Activated naive CD8-positive, alpha-beta T cell treated with anti-CD3 and anti-CD28 coated beads, Interleukin-2, amount 50 U/mL, for 24 hours (primary cell): ENCODE data around the gene TGFB1I1.
A peak's percentile ranks its signal among the peaks of the same experiment; 100 is the strongest.

Experiments
- ATAC-seq: fragments of 150-1000 bp; cut with Tn5 transposase; one replicate; pipeline ENCODE4 v1.10.0; 2021
- DNase-seq: peaks from one replicate; pipeline ENCODE4 v3.0.0; 2021
- H3K27ac Mint-ChIP-seq: one replicate; pipeline ENCODE4 v1.8.0; 2021; ENCODE audit warnings: mild to moderate bottlenecking, mixed read lengths
- H3K27me3 Mint-ChIP-seq: one replicate; pipeline ENCODE4 v1.8.0; 2021; ENCODE audit warnings: mixed read lengths
- H3K36me3 Mint-ChIP-seq: one replicate; pipeline ENCODE4 v1.8.0; 2021; ENCODE audit warnings: low read depth, mixed read lengths
- H3K4me1 Mint-ChIP-seq: one replicate; pipeline ENCODE4 v1.8.0; 2021; ENCODE audit warnings: mixed read lengths
- H3K4me3 Mint-ChIP-seq: one replicate; pipeline ENCODE4 v1.8.0; 2021; ENCODE audit warnings: mild to moderate bottlenecking, moderate library complexity, mixed read lengths
- H3K9me3 Mint-ChIP-seq: one replicate; pipeline ENCODE4 v1.8.0; 2021; ENCODE audit warnings: mixed read lengths

The TGFB1I1 gene

DNA sequence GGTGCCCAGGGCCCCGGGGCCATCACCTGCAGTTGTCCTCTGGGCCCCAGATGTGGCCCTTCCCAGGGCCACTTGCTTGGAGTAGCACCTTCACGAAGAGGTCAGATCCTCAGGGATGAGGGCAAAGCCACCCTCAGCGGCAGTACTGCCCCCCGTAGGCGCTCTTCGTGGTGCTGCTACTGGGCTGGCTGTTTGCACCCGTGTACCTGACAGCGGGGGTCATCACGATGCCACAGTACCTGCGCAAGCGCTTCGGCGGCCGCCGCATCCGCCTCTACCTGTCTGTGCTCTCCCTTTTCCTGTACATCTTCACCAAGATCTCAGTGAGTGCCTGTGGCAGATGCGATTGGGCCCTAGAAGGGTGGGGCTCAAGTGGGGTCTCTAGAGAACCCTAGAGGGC lies 13.6 kb downstream of the TGFB1I1 start:
- Mint-ChIP-seq H3K27ac (no peak overlapping the region), H3K4me1 (peaks cover 8% of the 10 kb centered on the region), H3K36me3 (no peaks in the 10 kb centered on the region), H3K9me3 (no peaks in the 10 kb centered on the region), H3K4me3 (no peak overlapping the region), H3K27me3 (peaks cover 2% of the 10 kb centered on the region)
- ATAC-seq (no peak), DNase-seq (no peak)

DNA sequence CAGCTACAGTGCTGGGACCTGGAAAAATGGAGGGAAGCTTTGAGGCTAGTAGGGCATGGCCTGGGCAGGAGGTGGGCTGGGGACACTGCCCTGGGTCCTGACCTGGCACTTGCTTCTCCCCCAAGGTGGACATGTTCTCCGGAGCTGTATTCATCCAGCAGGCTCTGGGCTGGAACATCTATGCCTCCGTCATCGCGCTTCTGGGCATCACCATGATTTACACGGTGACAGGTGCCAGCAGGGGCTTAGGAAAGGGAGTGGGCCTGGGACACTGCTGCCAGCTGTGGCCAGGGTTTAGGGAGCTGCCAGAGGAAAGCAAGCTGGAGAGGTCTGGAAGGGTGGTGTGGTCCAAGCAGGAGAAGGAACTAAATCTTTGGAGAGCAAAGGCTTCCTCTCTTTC lies 14.1 kb downstream of the TGFB1I1 start:
- Mint-ChIP-seq H3K27ac (no peak overlapping the region), H3K4me3 (no peak overlapping the region), H3K36me3 (no peaks in the 10 kb centered on the region), H3K4me1 (peaks cover 8% of the 10 kb centered on the region), H3K9me3 (no peaks in the 10 kb centered on the region), H3K27me3 (peaks cover 2% of the 10 kb centered on the region)
- DNase-seq (no peak), ATAC-seq (no peak)

- Mint-ChIP-seq H3K9me3 (no peaks in the 10 kb centered on the region), H3K4me3 (peak overlapping the region; percentile 79), H3K27me3 (peaks cover 2% of the 10 kb centered on the region), H3K36me3 (no peaks in the 10 kb centered on the region), H3K27ac (no peak overlapping the region), H3K4me1 (peaks cover 8% of the 10 kb centered on the region)
- DNase-seq, result no peak
- ATAC-seq, result no peak
Observed at GRCh38 chr16:31487071-31487719, 15.2 kb downstream of the TGFB1I1 start.

- Mint-ChIP-seq H3K4me1 (peaks cover 8% of the 10 kb centered on the region), H3K9me3 (no peaks in the 10 kb centered on the region), H3K27me3 (peaks cover 2% of the 10 kb centered on the region), H3K4me3 (peak overlapping the region; percentile 79), H3K36me3 (no peaks in the 10 kb centered on the region), H3K27ac (no peak overlapping the region)
- ATAC-seq (peak; percentile 87), DNase-seq (peak; percentile 55)
Observed at GRCh38 chr16:31487720-31488467, 15.9 kb downstream of the TGFB1I1 start.

- no peak for DNase-seq
- ATAC-seq, result no peak
- Mint-ChIP-seq H3K4me3 (no peak overlapping the region), H3K9me3 (no peaks in the 10 kb centered on the region), H3K4me1 (peaks cover 8% of the 10 kb centered on the region), H3K27me3 (peaks cover 2% of the 10 kb centered on the region), H3K36me3 (peaks cover 5% of the 10 kb centered on the region), H3K27ac (no peak overlapping the region)
Observed at GRCh38 chr16:31488468-31489297, 16.7 kb downstream of the TGFB1I1 start.

GRCh38 chr16:31489298-31489564 lies 17.3 kb downstream of the TGFB1I1 start:
- Mint-ChIP-seq H3K9me3 (no peaks in the 10 kb centered on the region), H3K27me3 (peaks cover 2% of the 10 kb centered on the region), H3K36me3 (peaks cover 5% of the 10 kb centered on the region), H3K4me1 (peaks cover 8% of the 10 kb centered on the region), H3K27ac (no peak overlapping the region), H3K4me3 (no peak overlapping the region)
- no peak for ATAC-seq
- no peak for DNase-seq

DNA sequence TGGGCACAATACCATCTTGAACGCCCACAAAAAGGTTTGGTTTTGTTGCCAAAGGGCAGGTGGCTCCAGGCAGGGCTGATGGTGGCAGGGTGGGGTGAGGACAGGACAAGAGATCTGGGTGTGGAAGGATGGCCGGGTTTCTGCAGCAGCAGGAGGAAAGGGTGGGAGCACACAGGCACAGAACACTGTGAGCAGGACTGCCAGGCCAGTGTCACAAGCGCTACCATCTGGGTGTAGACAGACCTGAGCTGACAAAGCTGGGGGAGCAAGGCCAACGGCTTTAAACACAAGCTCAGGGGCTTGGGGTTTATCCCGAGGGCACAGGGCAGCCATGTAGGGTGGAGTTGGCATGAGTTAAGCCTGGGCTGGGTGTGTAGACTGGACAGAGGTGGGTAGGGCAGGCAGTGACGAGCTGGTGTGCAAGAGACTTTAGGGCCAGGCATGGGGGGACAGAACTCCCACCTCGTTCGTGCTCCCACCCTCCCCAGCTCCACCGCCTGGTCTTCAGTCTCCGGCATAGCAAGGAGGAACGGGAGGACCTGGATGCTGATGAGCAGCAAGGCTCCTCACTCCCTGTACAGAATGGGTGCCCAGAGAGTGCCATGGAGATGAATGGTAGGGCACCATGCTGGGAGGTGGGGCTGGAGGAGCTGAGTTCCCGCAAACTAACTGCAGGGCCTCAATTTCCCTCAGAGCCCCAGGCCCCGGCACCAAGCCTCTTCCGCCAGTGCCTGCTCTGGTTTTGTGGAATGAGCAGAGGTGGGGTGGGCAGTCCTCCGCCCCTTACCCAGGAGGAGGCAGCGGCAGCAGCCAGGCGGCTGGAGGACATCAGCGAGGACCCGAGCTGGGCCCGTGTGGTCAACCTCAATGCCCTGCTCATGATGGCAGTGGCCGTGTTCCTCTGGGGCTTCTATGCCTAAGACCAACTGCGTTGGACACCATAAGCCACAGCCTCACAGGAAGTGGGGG lies 17.9 kb downstream of the TGFB1I1 start:
- DNase-seq (no peak), ATAC-seq (no peak)
- peaks cover 2% of the 10 kb centered on the region for H3K27me3 Mint-ChIP-seq
- peaks cover 8% of the 10 kb centered on the region for H3K4me1 Mint-ChIP-seq
- no peak overlapping the region for H3K27ac Mint-ChIP-seq
- peaks cover 5% of the 10 kb centered on the region for H3K36me3 Mint-ChIP-seq
- no peak overlapping the region for H3K4me3 Mint-ChIP-seq
- H3K9me3 Mint-ChIP-seq, result no peaks in the 10 kb centered on the region

DNA sequence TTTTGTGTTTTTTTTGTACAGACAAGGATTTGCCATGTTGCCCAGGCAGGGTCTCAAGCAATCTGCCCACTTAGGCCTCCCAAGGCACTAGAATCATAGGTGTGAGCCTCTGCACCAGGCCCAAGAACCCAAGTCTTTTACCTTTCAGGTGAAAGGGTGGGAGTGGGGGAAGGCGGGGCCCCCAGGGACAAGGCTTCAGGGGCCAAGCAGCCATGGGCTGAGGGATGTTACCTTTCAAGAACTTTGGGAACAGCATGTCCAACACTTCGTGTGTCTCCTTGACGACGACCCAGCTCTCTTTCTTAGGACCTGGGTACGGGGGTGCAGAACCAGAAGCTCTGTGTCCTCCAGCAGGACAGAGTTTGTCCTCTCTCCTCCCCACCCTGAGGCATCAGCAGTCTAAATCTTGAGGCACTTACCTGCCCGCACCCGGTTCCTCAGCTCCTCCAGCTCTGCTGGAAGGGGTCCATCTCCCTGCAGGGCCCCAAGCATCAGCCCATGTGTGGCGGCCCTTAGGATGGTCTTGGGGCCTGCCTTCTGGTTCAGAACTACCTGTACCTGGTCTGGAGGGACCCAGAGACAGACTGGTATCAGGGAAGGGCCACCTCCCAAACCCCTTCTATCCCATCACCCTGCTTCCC lies 19.9 kb downstream of the TGFB1I1 start:
- DNase-seq (no peak), ATAC-seq (no peak)
- Mint-ChIP-seq H3K36me3 (peaks cover 5% of the 10 kb centered on the region), H3K27me3 (no peaks in the 10 kb centered on the region), H3K4me3 (no peak overlapping the region), H3K27ac (no peak overlapping the region), H3K4me1 (peaks cover 3% of the 10 kb centered on the region), H3K9me3 (no peaks in the 10 kb centered on the region)

GRCh38 chr16:31493506-31494125 lies 21.7 kb downstream of the TGFB1I1 start:
- H3K36me3 Mint-ChIP-seq, result peaks cover 9% of the 10 kb centered on the region
- DNase-seq, result no peak
- H3K9me3 Mint-ChIP-seq, result no peaks in the 10 kb centered on the region
- H3K4me3 Mint-ChIP-seq, result no peak overlapping the region
- H3K27ac Mint-ChIP-seq, result no peak overlapping the region
- H3K4me1 Mint-ChIP-seq, result no peaks in the 10 kb centered on the region
- no peak for ATAC-seq
- no peaks in the 10 kb centered on the region for H3K27me3 Mint-ChIP-seq

GRCh38 chr16:31496670-31497069 lies 24.7 kb downstream of the TGFB1I1 start:
- ATAC-seq (no peak), DNase-seq (no peak)
- no peak overlapping the region for H3K4me3 Mint-ChIP-seq
- peaks cover 13% of the 10 kb centered on the region for H3K36me3 Mint-ChIP-seq
- no peaks in the 10 kb centered on the region for H3K9me3 Mint-ChIP-seq
- no peaks in the 10 kb centered on the region for H3K4me1 Mint-ChIP-seq
- no peaks in the 10 kb centered on the region for H3K27me3 Mint-ChIP-seq
- no peak overlapping the region for H3K27ac Mint-ChIP-seq

DNA sequence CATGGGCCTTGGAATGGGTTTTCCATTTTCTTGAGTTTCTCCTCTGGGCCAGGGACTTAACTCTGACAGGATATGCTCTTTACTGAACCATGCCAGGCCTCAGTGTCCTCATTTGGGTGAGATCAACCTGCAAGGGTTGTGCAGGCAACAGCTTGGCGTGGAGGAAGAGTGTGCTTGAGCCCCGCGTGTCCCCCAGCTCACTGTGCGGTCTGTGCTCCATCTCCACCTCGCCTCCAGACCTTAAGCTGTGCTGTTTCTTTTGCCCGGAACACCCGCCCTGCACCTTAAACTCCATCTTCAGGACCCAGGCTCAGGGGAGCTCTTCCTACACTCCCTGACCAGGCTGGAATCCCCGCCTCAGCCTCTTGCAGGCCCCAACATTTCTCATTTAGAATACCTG lies 26.5 kb downstream of the TGFB1I1 start:
- Mint-ChIP-seq H3K9me3 (no peaks in the 10 kb centered on the region), H3K4me1 (no peaks in the 10 kb centered on the region), H3K27ac (no peak overlapping the region), H3K27me3 (no peaks in the 10 kb centered on the region), H3K36me3 (peaks cover 9% of the 10 kb centered on the region), H3K4me3 (no peak overlapping the region)
- ATAC-seq (no peak), DNase-seq (no peak)

- Mint-ChIP-seq H3K27me3 (no peaks in the 10 kb centered on the region), H3K27ac (no peak overlapping the region), H3K4me1 (peaks cover 3% of the 10 kb centered on the region), H3K36me3 (peaks cover 8% of the 10 kb centered on the region), H3K4me3 (no peak overlapping the region), H3K9me3 (no peaks in the 10 kb centered on the region)
- ATAC-seq (no peak), DNase-seq (no peak)
Observed at GRCh38 chr16:31499928-31500327, 28.0 kb downstream of the TGFB1I1 start.

- peaks cover 13% of the 10 kb centered on the region for H3K36me3 Mint-ChIP-seq
- no peak overlapping the region for H3K27ac Mint-ChIP-seq
- no peaks in the 10 kb centered on the region for H3K9me3 Mint-ChIP-seq
- H3K4me1 Mint-ChIP-seq, result peaks cover 17% of the 10 kb centered on the region
- DNase-seq, result no peak
- no peak for ATAC-seq
- H3K27me3 Mint-ChIP-seq, result no peaks in the 10 kb centered on the region
- H3K4me3 Mint-ChIP-seq, result no peak overlapping the region
Observed at GRCh38 chr16:31501226-31501965, 29.4 kb downstream of the TGFB1I1 start.
